ENCODE measurements around the gene GRIN2A.

Gene GRIN2A

GRCh38 chr16:10083301-10083700 lies 98.9 kb downstream of the GRIN2A start:
- DNase-seq, result no peak

DNA sequence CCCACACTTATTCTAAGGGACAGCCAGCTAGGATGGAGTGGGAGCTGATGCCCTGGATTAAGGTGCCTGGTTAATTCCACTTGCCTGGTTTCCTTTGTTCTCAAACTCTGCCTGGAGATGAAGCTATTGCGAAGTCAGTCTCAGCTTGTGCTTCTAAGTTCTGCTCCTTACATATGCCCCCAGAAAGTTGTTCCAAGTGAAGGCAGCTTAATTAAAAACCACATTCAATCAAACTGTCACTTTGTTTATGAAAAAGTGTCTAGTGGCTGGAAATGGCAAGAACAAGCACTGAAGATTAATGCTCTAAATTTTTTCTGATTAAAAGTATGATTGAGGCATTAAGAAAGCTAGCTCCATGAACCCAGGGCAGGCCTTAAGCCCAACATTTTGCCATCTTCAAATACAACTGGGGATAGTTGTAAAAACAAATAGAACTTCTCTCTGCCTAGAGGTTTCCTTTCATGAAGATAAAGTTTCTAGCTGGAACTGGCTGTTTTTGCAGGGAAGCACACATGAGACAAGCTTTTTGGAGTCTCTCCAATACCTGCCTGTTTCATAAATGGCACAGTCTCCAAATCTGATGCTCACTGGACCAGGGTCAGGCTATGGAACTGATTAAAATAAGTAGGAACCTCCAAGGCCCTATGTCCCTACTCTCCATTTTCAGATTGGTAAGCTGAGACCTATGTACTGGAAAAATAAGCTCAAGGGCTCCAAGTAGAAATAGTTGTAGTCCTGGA lies 100.9 kb downstream of the GRIN2A start:
- DNase-seq, result no peak

DNA sequence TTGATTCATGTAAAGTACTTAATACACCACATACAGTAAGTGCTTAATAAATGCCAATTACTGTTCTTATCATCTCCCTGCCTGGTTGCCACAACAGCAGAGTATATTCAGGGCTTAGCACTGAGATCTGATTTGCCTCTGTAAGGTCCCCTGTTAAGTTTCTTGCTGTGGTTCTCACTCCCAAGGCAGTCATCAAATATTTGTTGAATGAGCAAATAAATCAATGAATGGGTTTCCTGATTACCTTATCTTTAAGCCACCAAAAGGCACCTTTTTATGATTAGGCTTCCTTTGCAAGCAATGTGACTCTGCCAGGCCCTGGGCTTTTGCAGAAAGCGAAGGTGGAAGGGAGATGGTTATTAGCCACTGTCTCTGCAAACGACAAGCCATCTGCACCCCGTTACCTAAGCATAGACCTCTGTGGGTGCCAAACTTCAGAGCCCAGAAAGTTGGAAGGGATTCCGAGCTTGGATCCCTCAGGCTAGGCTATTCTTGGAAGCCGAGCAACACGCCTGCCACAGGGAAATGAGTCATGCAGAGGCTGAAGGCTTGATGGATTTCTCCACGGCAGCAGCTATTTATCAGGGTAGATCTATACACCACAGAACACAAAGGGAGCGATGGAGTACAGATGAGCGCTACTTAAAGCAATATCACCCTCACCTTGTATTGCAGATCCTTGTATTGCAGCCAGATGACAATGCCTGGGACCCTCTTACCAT lies 102.0 kb downstream of the GRIN2A start:
- no peak for DNase-seq

DNA sequence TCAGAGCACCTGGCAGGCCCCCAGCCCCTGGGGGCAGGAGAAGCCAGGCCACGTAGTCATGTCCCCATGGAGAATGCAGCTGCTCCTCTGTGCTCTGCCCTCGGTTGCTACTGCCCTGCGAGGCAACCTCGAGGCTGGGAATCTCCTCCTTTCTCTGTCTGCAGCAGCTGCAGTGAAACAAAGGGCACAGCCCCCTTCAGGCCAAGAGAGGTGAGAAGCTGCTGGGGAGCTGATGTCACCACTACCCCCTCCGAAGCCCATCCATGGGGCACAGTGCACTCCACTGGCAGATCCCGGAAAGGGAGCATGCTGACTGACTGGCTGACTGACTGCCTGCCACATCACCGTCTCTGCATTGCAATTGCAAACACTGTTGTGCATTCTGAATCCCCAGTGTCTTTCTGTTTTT lies 103.7 kb downstream of the GRIN2A start:
- DNase-seq, result no peak

DNA sequence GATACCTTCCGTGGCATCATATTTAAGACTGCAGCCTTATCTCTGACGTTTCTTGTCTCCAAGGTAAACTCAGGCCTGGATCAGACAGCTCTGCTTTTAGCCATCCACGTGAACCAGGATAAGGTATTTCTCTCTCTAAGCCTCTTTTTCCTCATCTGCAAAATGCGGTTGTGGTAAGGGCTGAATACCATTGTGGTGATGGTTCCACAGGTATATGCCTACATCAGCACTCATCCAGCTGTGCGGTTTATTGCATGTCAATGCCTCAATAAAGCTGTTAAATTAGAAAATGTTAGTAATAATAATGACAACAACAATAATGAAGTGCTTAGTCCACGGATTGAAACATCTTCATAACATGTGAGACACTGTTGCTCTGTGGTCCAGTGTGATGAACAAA lies 104.4 kb downstream of the GRIN2A start:
- no peak for DNase-seq

GRCh38 chr16:10076037-10076436 lies 106.2 kb downstream of the GRIN2A start:
- no peak for DNase-seq

DNA sequence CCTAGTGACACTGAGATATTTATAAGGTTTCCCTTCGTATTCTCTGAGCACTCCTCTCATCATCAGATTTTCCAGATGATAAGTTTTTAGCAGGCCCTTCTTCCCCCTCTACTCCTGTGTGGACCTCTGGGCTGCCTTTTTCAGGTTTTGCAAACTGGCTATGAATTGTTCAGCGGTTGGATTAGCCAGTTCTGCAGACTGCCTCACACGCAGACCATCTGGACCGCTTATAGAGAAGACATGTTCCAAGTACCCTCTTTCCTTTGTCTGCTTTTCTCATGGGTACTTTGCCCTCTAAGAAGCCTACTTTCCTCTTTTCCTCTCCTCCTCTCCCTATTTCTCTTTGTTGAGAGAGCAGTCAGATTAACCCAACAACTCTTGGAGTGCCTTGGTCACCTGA lies 111.6 kb downstream of the GRIN2A start:
- DNase-seq, result peak; percentile 62

DNA sequence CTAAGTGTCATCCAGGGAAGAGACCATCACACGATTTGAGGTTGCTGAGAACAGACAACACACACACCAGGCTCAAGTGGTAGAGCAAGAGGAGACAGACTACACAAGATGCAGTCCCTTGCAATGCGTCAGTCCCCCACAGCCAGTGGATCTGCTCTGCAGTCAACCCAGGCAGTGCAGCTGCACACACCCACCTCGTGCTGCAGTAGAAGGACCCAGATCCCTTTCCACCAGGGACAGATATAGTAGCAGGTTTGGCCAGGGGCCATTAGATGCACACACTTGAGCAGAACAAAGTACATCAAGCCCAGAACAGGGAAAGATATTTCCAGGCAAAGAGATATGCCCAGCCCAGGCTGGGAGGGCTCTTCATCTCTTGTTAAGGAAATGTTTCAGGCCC lies 112.9 kb downstream of the GRIN2A start:
- DNase-seq, result no peak

DNA sequence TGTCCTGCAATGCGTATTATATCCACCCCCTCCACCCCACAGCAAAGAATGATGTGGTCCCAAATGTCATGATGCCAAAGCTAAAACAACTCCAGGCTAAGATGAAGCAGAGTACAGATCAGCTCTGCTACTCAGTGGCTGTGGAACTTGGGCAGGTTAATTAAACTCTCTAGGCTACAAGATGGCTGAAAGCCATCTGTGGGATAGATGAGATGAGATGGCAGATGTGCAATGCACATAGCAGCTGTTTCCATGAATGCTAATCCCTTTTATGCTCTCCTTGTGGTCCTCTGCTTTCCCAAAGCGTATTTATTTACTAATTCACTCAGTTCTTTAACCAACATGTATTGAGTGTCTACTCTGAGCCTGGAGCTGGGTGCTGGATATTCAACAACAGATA lies 114.4 kb downstream of the GRIN2A start:
- DNase-seq, result peak; percentile 94

DNA sequence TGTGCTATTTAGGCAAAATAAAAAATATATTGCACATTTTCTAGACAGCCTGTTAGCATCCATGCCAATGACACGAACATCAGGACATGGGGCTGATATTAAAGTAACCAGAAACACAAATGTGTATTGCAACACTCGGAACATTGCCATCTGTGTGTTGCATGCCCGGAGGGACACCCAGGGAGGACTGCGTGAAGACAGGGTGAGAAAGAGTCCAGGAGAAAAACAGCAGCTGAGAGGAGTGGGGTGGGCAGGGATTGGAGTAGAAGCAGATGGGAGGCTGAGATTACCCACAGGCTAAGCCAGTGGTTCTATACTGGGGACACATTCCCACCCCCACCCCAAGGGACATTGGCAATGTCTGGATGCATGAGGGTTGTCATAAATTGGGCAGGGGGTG lies 114.8 kb downstream of the GRIN2A start:
- DNase-seq, result peak; percentile 88

DNA sequence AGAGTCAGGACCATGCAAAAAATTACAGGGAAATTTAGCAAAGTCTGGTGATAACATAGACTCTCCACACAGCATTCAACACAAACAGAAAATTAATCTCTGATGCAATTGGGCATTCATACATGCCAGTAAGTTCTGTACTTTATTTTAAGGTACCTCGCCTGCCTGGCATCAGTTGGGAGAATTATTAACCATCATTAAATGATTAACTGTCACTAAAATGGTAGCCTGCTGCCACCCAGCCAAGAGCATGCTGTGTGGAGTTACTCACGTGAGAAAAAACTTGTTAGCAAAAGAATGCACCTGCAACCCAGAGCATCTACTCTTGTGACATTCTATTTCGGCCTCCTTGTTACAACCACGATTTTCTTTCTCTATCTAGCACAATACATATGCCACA lies 117.2 kb downstream of the GRIN2A start:
- no peak for DNase-seq

- no peak for DNase-seq
Observed at GRCh38 chr16:10048850-10049249, 133.4 kb downstream of the GRIN2A start.

DNA sequence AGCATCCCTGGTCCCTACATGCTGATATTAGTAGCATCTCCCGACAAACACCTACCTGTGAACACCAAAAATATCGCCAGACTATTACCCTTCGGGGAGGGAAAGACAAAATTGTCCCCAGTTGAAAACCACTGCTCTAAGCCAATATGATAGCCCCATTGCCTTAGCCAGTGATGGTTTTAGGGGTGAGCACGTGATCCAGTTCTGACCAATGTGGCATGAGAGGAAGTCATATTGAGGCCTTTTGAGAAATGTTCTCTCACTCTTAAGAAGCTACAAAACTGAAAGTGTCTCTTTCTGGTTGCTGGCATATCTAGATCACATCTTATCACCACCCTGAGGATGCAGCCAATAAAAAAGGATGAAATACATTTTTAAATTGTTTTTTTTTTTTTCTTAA lies 136.3 kb downstream of the GRIN2A start:
- DNase-seq, result no peak

- DNase-seq, result no peak
Observed at GRCh38 chr16:10045291-10045775, 136.9 kb downstream of the GRIN2A start.

DNA sequence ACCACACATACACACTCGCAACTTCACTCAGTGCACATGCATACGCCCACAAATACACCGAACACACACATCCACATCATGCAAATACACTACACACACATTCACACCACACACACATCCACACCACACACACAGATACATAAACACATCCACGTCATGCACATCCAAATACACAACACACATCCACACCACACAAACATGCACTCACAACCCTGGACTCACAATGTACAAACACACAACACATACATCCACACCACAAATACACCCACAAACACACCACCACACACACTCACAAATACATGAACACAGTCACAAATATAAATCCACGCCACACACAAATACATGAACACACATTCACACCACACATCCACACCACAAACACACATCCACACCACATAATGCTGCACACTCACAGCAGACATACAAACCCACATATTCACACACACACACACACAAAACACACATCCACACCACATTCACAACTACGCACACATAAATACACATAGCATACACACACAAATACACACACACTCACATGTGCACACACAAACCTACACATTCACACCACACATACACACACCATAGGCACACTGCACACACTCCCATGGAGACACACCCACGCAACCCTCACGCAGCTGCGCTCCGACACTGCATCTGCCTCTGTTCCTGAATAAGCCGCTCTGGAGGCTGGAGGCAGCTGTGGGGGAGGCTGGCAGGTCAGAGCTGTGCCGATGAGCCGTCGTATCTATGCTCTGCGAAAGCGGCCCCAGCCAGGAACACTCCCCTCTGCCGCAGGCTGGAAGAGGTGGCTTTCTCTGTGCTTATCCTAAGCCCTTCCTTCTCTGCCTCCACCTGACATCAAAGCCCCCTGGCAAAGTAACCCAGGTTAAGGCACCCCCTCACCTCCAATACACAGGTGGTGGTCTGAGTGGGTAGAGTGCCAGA lies 141.8 kb downstream of the GRIN2A start:
- no peak for DNase-seq

DNA sequence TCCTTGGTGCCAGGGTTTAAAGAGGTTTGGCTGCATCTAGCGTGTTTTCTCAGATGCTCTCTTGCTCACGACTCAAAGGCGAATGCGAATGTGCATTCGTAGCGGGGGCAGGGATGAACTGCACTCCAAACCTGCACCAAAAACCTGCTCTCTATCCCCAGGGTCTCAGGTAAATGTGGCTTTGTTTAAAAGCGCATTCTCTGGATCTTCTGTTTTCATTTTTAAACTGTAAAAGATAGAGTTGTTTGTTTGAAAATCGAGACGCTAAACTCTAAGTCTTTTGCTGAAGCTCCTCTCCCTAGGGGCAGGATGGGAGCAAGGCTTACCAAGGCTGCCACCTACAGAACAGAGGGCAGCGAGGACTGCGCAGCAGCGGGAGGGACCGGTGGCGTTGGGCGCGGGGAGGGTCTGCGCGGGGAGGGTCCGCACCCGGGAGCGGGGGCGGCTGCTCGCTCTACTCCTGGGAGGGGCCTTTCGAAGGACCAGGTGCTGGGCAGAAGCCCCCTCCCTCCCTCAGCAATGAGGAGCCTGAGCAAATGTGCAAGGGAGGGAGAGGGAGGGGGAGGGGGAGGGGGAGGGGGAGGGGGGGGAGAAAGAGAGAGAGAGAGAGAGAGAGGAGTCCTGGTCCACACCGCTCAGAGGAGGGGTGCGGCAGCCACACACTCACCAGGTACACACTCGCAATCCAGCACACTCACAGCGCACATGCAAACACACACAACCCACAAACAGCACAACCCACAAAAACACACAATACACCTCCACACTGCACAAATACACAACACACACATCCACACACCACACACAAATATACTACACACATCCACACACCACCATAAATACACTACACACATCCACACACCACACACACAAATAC lies 142.8 kb downstream of the GRIN2A start:
- peak; percentile 46 for DNase-seq

- peak; percentile 27 for DNase-seq
Observed at GRCh38 chr16:10037751-10038150, 144.5 kb downstream of the GRIN2A start.

- DNase-seq, result no peak
Observed at GRCh38 chr16:10036956-10037355, 145.3 kb downstream of the GRIN2A start.

DNA sequence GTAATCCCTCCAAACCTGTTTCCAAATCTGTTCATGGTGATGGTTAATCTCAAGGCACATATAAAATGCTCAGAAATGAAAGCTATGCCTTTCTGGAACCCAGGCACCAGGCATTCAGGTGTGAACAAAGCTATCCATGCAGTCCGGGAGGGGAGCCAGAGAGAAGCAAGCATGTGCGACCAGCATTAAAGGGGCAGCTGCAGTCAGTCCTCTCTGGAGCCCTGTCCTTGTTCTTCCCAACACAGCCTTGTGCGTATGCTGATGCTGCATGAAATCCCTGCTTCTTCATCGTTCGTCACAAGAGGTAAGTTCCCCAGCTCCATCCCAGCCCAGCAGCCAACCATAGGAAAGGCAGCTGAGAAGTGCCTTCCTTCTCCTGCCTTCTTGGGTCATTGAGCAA lies 148.7 kb downstream of the GRIN2A start:
- DNase-seq, result no peak

- DNase-seq, result no peak
Observed at GRCh38 chr16:10031955-10032354, 150.3 kb downstream of the GRIN2A start.

DNA sequence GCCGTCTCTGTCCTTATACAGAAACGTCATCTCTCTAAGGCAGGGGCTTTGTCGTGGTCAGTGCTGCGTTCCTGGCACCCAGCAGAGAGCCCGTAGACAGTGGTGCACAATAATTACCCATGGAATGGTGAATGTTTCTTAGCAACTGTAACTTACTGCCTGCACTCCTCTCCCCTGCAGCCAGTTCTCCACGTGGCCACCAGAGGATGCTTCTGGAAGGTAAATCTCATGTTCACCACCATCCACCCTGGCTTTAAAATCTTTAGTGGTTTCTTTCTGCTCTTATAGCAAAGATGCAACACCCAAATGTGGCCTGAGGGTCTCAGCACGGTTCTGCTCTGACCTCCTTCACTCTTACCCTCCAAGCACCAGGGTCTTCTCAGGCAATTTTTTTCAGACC lies 150.8 kb downstream of the GRIN2A start:
- no peak for DNase-seq

DNA sequence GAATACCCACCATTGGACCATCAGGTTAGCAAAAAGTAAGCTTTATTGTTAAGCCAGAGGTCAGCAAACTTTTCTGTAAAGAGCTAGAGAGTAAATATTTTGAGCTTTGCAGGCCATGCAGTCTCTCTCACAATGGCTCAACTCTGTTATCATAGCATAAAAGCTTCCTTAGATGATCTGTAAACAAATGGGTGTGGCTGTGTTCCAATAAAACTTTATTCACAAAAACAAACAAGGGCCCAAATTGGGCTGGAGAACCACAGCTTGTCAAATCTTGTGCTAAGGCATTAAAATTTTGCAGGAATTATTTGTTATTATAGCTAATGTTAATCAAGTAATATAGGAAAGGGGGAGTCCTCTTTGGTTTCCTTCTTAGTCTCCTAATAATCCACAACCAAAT lies 153.6 kb downstream of the GRIN2A start:
- no peak for DNase-seq

All from NCI-H524 treated with DMSO at 0.1 percent for 48 hours (cell line).